GM13977 (cell line): ENCODE results near the gene BCL11B.

ENCODE experiments used
- DNase-seq: peaks from one replicate; pipeline ENCODE4 v3.0.0; 2012; ENCODE audit warnings: low spot score
- in situ Hi-C: fragments of 300-500 bp; cut with MboI; formaldehyde crosslinking; loops from one replicate; pipeline ENCODE4 v1.12.0; 2022; ENCODE audit warnings: low sequenced_read_pairs, low pct_unique_long_range_greater_than_20kb, mixed read lengths, inconsistent platforms; ENCODE audit not compliant: unreplicated experiment
- TF ChIP-seq, protein P1 (sequence below): IDR thresholded peaks from 2 replicates; pipeline ENCODE4 v1.5.1; 2012; ENCODE audit warnings: mild to moderate bottlenecking, control low read depth; ENCODE audit not compliant: insufficient read depth; ENCODE audit errors: extremely low read depth, missing control alignments

Gene BCL11B

DNA sequence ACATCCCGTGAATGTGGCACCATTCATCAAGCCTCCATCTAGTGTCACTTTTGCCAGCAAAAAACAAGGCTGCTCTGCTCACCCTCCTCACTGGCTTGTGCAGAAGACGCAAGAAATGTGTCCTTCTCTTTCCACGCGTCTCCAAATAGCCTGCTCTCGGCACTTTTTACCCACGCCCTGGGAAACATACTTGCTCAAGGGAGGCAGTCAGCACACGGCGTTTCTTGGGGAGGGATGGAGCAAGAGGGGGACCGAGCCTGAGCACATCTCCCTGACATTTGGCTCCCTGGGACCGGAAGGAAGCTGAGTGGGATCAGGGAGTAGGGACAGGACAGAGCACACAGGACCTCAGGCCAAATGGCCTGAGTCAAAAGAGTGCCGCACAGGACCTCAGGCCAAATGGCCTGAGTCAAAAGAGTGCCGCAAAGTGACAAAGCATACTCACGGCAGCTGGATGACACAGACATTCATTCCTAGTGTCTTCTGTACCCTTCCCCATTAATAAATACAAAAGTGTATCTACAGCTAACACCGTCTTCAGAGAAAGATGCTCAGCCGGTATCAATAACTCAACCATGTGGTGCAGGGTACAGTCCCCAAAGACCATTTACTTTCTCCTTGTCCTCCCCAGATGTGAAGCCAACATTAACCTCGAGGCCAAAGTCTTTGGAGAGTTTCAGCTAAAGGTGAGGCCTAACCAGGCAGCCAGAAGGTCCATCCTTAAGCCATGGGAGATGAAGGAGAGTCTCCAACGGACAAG is 7.1 kb downstream of the BCL11B start:
- TF ChIP-seq, protein P1, sequence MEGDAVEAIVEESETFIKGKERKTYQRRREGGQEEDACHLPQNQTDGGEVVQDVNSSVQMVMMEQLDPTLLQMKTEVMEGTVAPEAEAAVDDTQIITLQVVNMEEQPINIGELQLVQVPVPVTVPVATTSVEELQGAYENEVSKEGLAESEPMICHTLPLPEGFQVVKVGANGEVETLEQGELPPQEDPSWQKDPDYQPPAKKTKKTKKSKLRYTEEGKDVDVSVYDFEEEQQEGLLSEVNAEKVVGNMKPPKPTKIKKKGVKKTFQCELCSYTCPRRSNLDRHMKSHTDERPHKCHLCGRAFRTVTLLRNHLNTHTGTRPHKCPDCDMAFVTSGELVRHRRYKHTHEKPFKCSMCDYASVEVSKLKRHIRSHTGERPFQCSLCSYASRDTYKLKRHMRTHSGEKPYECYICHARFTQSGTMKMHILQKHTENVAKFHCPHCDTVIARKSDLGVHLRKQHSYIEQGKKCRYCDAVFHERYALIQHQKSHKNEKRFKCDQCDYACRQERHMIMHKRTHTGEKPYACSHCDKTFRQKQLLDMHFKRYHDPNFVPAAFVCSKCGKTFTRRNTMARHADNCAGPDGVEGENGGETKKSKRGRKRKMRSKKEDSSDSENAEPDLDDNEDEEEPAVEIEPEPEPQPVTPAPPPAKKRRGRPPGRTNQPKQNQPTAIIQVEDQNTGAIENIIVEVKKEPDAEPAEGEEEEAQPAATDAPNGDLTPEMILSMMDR: no peak
- in situ Hi-C loops: no loop called here
- DNase-seq: no peak

GRCh38 chr14:99263564-99264330 is 8.2 kb downstream of the BCL11B start:
- in situ Hi-C loops: no loop called here
- no peak for DNase-seq
- TF ChIP-seq, protein P1: no peak

GRCh38 chr14:99262977-99263448 is 9.0 kb downstream of the BCL11B start:
- in situ Hi-C loops: no loop called here
- TF ChIP-seq, protein P1: no peak
- no peak for DNase-seq

- in situ Hi-C loops: no loop called here
- TF ChIP-seq, protein P1: no peak
- DNase-seq: no peak
These were observed 9.8 kb downstream of the BCL11B start for GRCh38 chr14:99261912-99262787.

DNA sequence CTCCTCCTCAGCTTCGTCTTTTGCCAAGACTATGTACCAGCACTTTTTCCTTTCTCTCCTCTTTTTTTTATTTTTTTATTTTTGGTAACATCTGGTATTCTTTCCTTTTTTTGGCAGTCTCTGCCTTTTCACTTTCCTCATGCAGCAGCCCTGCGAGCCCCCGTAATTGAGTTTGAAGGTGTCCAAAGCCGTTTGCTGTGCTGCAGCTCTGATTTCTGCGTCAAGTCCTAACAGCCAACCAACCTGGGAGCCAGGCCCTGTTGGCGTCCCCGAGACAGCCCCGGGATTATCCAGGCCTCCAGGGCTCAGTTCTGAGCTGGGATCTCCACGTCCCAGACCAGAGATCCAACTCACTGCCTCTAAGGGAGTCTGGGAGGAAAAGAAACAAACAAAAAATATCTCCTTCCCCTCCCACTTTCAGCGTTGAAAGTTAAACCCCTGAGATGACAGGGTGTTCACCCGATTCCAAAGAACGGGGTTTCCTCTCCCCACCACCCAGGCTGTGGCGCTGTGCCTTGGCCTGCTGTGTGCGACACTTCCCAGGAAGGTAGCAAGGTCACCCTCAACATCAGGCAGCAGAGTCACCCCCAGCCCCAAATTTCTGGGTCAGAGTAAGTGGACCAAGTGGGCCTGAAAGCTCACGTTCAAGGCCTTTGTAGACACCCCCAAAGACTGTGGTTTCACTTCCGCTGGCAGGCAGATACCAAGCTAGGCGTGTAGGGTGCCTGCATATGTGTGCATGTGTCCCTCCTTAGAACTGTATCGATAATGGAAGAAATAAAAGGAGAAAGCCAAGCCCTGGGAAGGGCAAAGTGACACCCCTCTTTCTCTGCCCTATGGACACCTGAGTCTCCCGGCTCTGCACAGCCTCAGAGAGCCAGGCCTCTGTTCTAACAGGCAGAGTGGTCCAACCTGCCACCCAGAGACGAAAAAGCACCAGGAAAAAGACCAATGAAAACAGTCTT is 11.1 kb downstream of the BCL11B start:
- in situ Hi-C loops: no loop called here
- TF ChIP-seq, protein P1: no peak
- DNase-seq: no peak
